ENCODE measurements around the gene SPOCK1.

GRCh38 chr5:137393196-137393993 lies 105.7 kb downstream of the SPOCK1 start:
- no peak for TF ChIP-seq POLR2A (IDR thresholded peaks at IDR 0.05)
- no peak for TF ChIP-seq CTCF (IDR thresholded peaks at IDR 0.05)
- no peak for TF ChIP-seq POLR2AphosphoS5 (IDR thresholded peaks at IDR 0.05)
- TF ChIP-seq EP300 (IDR thresholded peaks at IDR 0.05), result no peak
